ENCODE results near the gene SLC25A21.
A peak's percentile ranks its signal among the peaks of the same experiment; 100 is the strongest.

SLC25A21 gene

GRCh38 chr14:36653413-36653812 is 519.0 kb downstream of the SLC25A21 start:
- Histone ChIP-seq H4K91ac (ENCODE audit: low read depth, low read length) (no peak overlapping the region), H3K4me2 (ENCODE audit: low read length) (no peak overlapping the region), H3K79me1 (ENCODE audit: low read length) (no peaks in the 10 kb centered on the region), H3K14ac (ENCODE audit: low read length) (no peak overlapping the region), H2BK12ac (ENCODE audit: low read length) (no peak overlapping the region), H4K8ac (ENCODE audit: low read depth, low read length) (no peak overlapping the region), H3K27me3 (ENCODE audit: insufficient read depth, low read length) (peaks cover 66% of the 10 kb centered on the region), H2BK120ac (ENCODE audit: insufficient read depth, low read length, poor library complexity) (no peak overlapping the region), H2AFZ (ENCODE audit: insufficient read depth, low read length, poor library complexity) (no peak overlapping the region), H2AK5ac (ENCODE audit: low read length) (no peak overlapping the region), H2BK5ac (ENCODE audit: low read depth, low read length, poor library complexity) (no peak overlapping the region), H3K36me3 (ENCODE audit: control insufficient read depth in 1 of 2, insufficient read depth in 2 of 2, low read length in 2 of 2) (no peaks in the 10 kb centered on the region), H3K27ac (ENCODE audit: low read depth, low read length) (no peak overlapping the region), H3K23ac (ENCODE audit: low read length) (no peak overlapping the region), H3K9me3 (ENCODE audit: insufficient read depth, low read depth, low read length) (peaks cover 3% of the 10 kb centered on the region), H3K79me2 (ENCODE audit: control insufficient read depth, insufficient read depth, low read length, poor library complexity) (no peaks in the 10 kb centered on the region), H3K18ac (ENCODE audit: low read length) (no peak overlapping the region), H3K4me3 (ENCODE audit: low read depth, low read length) (no peak overlapping the region), H3K9ac (ENCODE audit: low read length) (no peak overlapping the region), H3K4ac (ENCODE audit: low read depth, low read length) (no peak overlapping the region), H4K12ac (ENCODE audit: low read depth, low read length) (no peak overlapping the region), H3K4me1 (ENCODE audit: control insufficient read depth in 1 of 2, insufficient read depth in 2 of 2, low read length in 2 of 2) (peaks cover 7 to 10% of the 10 kb centered on the region in 2 experiments)
- DNase-seq: no peak
- no CpG with 5 or more reads among the region's 3 CpGs for WGBS (ENCODE audit: extremely low coverage, insufficient coverage, insufficient read length)

GRCh38 chr14:36652542-36653201 is 519.7 kb downstream of the SLC25A21 start:
- H3K4me1 ChIP-seq (ENCODE audit: control insufficient read depth in 1 of 2, insufficient read depth in 2 of 2, low read length in 2 of 2): peaks cover 8 to 9% of the 10 kb centered on the region in 2 experiments
- H2BK12ac ChIP-seq (ENCODE audit: low read length): no peak overlapping the region
- H3K36me3 ChIP-seq (ENCODE audit: control insufficient read depth in 1 of 2, insufficient read depth in 2 of 2, low read length in 2 of 2): no peaks in the 10 kb centered on the region
- no peak overlapping the region for H2AFZ ChIP-seq (ENCODE audit: insufficient read depth, low read length, poor library complexity)
- peaks cover 3% of the 10 kb centered on the region for H3K9me3 ChIP-seq (ENCODE audit: insufficient read depth, low read depth, low read length)
- H3K14ac ChIP-seq (ENCODE audit: low read length): no peak overlapping the region
- H3K27me3 ChIP-seq (ENCODE audit: insufficient read depth, low read length): peaks cover 65% of the 10 kb centered on the region
- H3K79me1 ChIP-seq (ENCODE audit: low read length): no peaks in the 10 kb centered on the region
- no peak overlapping the region for H3K23ac ChIP-seq (ENCODE audit: low read length)
- no peak overlapping the region for H3K4ac ChIP-seq (ENCODE audit: low read depth, low read length)
- no peak overlapping the region for H2BK5ac ChIP-seq (ENCODE audit: low read depth, low read length, poor library complexity)
- no peak overlapping the region for H3K4me2 ChIP-seq (ENCODE audit: low read length)
- H4K8ac ChIP-seq (ENCODE audit: low read depth, low read length): no peak overlapping the region
- no peak overlapping the region for H3K9ac ChIP-seq (ENCODE audit: low read length)
- no peak for DNase-seq
- no peak overlapping the region for H3K4me3 ChIP-seq (ENCODE audit: low read depth, low read length)
- no peak overlapping the region for H4K12ac ChIP-seq (ENCODE audit: low read depth, low read length)
- H3K79me2 ChIP-seq (ENCODE audit: control insufficient read depth, insufficient read depth, low read length, poor library complexity): no peaks in the 10 kb centered on the region
- H2BK120ac ChIP-seq (ENCODE audit: insufficient read depth, low read length, poor library complexity): no peak overlapping the region
- no peak overlapping the region for H4K91ac ChIP-seq (ENCODE audit: low read depth, low read length)
- no peak overlapping the region for H3K18ac ChIP-seq (ENCODE audit: low read length)
- no peak overlapping the region for H2AK5ac ChIP-seq (ENCODE audit: low read length)
- H3K27ac ChIP-seq (ENCODE audit: low read depth, low read length): no peak overlapping the region

- Histone ChIP-seq H3K9ac (ENCODE audit: low read length) (no peak overlapping the region), H2AFZ (ENCODE audit: insufficient read depth, low read length, poor library complexity) (no peak overlapping the region), H3K4ac (ENCODE audit: low read depth, low read length) (no peak overlapping the region), H3K36me3 (ENCODE audit: control insufficient read depth in 1 of 2, insufficient read depth in 2 of 2, low read length in 2 of 2) (no peaks in the 10 kb centered on the region), H4K8ac (ENCODE audit: low read depth, low read length) (no peak overlapping the region), H3K79me2 (ENCODE audit: control insufficient read depth, insufficient read depth, low read length, poor library complexity) (peaks cover 2% of the 10 kb centered on the region), H4K12ac (ENCODE audit: low read depth, low read length) (no peak overlapping the region), H2BK5ac (ENCODE audit: low read depth, low read length, poor library complexity) (no peak overlapping the region), H3K14ac (ENCODE audit: low read length) (no peak overlapping the region), H2BK12ac (ENCODE audit: low read length) (no peak overlapping the region), H3K23ac (ENCODE audit: low read length) (no peak overlapping the region), H3K4me3 (ENCODE audit: low read depth, low read length) (no peak overlapping the region), H3K18ac (ENCODE audit: low read length) (no peak overlapping the region), H4K91ac (ENCODE audit: low read depth, low read length) (no peak overlapping the region), H3K4me2 (ENCODE audit: low read length) (no peak overlapping the region), H2BK120ac (ENCODE audit: insufficient read depth, low read length, poor library complexity) (no peak overlapping the region), H3K27ac (ENCODE audit: low read depth, low read length) (no peak overlapping the region), H2AK5ac (ENCODE audit: low read length) (no peak overlapping the region), H3K4me1 (ENCODE audit: control insufficient read depth in 1 of 2, insufficient read depth in 2 of 2, low read length in 2 of 2) (peaks cover 9 to 12% of the 10 kb centered on the region in 2 experiments), H3K27me3 (ENCODE audit: insufficient read depth, low read length) (peaks cover 62% of the 10 kb centered on the region), H3K79me1 (ENCODE audit: low read length) (no peaks in the 10 kb centered on the region), H3K9me3 (ENCODE audit: insufficient read depth, low read depth, low read length) (peaks cover 2% of the 10 kb centered on the region)
- DNase-seq: no peak
- no CpG with 5 or more reads among the region's 4 CpGs for WGBS (ENCODE audit: extremely low coverage, insufficient coverage, insufficient read length)
These were observed 522.3 kb downstream of the SLC25A21 start for GRCh38 chr14:36649872-36650650.

GRCh38 chr14:36647824-36648753 is 524.3 kb downstream of the SLC25A21 start:
- Histone ChIP-seq H3K36me3 (ENCODE audit: control insufficient read depth in 1 of 2, insufficient read depth in 2 of 2, low read length in 2 of 2) (no peaks in the 10 kb centered on the region), H3K18ac (ENCODE audit: low read length) (peak overlapping the region; percentile 27), H3K4me2 (ENCODE audit: low read length) (peak overlapping the region; percentile 65), H2BK12ac (ENCODE audit: low read length) (no peak overlapping the region), H3K27me3 (ENCODE audit: insufficient read depth, low read length) (peaks cover 48% of the 10 kb centered on the region), H2BK5ac (ENCODE audit: low read depth, low read length, poor library complexity) (no peak overlapping the region), H3K79me1 (ENCODE audit: low read length) (no peaks in the 10 kb centered on the region), H3K27ac (ENCODE audit: low read depth, low read length) (no peak overlapping the region), H4K91ac (ENCODE audit: low read depth, low read length) (no peak overlapping the region), H4K12ac (ENCODE audit: low read depth, low read length) (peak overlapping the region; percentile 12), H2BK120ac (ENCODE audit: insufficient read depth, low read length, poor library complexity) (no peak overlapping the region), H2AK5ac (ENCODE audit: low read length) (no peak overlapping the region), H3K79me2 (ENCODE audit: control insufficient read depth, insufficient read depth, low read length, poor library complexity) (peaks cover 2% of the 10 kb centered on the region), H3K4me1 (ENCODE audit: control insufficient read depth in 1 of 2, insufficient read depth in 2 of 2, low read length in 2 of 2) (peaks cover 9 to 12% of the 10 kb centered on the region in 2 experiments), H2AFZ (ENCODE audit: insufficient read depth, low read length, poor library complexity) (peak overlapping the region; percentile 56), H3K23ac (ENCODE audit: low read length) (no peak overlapping the region), H3K9ac (ENCODE audit: low read length) (peak overlapping the region; percentile 43), H3K14ac (ENCODE audit: low read length) (no peak overlapping the region), H3K9me3 (ENCODE audit: insufficient read depth, low read depth, low read length) (peaks cover 2% of the 10 kb centered on the region), H3K4ac (ENCODE audit: low read depth, low read length) (no peak overlapping the region), H4K8ac (ENCODE audit: low read depth, low read length) (peak overlapping the region; percentile 22), H3K4me3 (ENCODE audit: low read depth, low read length) (peak overlapping the region; percentile 61)
- no peak for DNase-seq
- no CpG with 5 or more reads among the region's 62 CpGs for WGBS (ENCODE audit: extremely low coverage, insufficient coverage, insufficient read length)
